GM10266 (cell line): ENCODE measurements around the gene GJA8.

ENCODE experiments used
- DNase-seq: peaks from one replicate; pipeline ENCODE4 v3.0.0; 2012; ENCODE audit errors: extremely low spot score
- TF ChIP-seq, protein P1 (sequence below): IDR thresholded peaks from 2 replicates; pipeline ENCODE4 v1.5.1; 2012; ENCODE audit warnings: mild to moderate bottlenecking, low read depth; ENCODE audit not compliant: control insufficient read depth, insufficient read depth; ENCODE audit errors: missing control alignments

Gene GJA8

DNA sequence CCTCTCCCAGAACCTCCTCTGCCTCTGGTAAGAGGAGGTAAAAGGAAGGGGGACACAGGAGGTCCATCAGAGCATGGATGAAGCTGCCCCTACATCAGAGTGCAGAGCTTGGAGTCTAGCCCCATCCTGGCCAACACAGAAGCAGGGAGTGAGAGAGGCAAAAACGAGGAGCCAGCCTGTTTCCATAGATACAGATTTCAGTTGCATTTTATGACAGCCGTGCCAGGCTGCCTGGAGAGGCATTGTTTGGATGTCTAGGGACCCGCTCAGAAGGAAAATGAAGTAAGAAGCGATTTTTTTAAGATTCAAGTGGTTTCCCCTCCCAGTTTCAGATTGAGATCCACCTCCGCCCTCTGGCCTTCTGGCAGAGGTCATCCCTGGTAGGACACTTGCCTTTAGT lies 11.5 kb upstream of the GJA8 start:
- TF ChIP-seq, protein P1, sequence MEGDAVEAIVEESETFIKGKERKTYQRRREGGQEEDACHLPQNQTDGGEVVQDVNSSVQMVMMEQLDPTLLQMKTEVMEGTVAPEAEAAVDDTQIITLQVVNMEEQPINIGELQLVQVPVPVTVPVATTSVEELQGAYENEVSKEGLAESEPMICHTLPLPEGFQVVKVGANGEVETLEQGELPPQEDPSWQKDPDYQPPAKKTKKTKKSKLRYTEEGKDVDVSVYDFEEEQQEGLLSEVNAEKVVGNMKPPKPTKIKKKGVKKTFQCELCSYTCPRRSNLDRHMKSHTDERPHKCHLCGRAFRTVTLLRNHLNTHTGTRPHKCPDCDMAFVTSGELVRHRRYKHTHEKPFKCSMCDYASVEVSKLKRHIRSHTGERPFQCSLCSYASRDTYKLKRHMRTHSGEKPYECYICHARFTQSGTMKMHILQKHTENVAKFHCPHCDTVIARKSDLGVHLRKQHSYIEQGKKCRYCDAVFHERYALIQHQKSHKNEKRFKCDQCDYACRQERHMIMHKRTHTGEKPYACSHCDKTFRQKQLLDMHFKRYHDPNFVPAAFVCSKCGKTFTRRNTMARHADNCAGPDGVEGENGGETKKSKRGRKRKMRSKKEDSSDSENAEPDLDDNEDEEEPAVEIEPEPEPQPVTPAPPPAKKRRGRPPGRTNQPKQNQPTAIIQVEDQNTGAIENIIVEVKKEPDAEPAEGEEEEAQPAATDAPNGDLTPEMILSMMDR = no peak
- no peak for DNase-seq

DNA sequence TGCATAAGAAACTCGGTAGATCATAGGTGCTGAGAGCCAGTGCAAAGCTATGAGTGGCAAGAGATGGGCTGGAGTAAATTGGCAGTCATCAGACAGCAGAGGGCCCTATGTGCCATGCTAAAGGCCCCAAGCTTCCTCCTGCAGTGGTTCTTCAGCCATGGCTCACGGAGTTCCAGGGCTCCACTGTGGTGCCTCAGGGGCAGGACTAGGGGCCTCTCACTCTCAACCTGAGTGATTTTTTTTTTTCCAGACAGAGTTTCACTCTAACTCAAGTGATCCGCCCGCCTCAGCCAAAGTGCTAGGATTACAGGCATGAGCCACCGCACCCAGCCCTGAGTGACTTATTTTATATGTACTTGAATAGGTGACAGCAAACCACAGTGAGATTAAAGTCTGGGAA lies 10.4 kb upstream of the GJA8 start:
- DNase-seq = no peak
- TF ChIP-seq, protein P1 = peak; percentile 42

DNA sequence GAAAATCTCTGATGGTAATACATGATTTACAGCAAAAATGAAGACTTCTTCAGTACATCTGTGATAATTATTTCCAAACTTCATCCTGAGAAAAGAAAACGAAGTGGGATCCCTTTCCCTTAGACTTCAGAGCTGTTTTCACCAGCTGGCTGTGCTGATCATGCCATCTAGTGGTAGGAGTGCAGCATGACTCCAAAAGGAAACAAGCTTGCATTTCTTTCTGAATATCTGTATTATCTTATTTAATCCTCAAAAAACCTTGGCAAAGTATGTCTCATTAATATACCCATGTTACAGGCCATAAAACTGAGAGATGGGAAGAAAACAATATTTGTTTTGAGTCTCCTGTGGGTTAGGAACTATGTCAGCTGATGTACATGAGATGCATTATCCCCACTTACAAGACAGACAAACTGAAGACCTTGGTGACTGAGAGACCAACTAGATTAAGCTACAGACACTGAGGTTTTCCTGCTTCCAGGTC lies 9.8 kb upstream of the GJA8 start:
- DNase-seq = peak; percentile 48
- TF ChIP-seq, protein P1 = peak; percentile 96

DNA sequence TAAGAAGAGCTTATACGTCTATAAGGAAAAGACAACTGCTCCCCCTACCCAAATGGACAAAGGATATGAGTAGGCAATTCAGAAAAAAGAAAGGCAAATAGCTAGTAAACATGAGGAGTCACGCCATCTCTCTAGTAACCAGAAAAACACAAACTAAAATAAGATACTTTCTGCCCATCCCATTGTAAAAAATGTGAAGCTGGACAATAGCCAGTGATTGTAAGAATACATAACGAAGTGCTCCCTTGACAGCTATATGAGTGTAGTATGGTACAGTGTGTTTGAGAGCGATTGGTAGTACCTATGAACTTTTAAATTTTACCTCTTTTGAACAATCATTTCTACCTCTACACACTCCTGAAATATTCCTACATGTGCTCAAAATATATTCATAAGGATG lies 7.5 kb upstream of the GJA8 start:
- DNase-seq = no peak
- TF ChIP-seq, protein P1 = no peak

DNA sequence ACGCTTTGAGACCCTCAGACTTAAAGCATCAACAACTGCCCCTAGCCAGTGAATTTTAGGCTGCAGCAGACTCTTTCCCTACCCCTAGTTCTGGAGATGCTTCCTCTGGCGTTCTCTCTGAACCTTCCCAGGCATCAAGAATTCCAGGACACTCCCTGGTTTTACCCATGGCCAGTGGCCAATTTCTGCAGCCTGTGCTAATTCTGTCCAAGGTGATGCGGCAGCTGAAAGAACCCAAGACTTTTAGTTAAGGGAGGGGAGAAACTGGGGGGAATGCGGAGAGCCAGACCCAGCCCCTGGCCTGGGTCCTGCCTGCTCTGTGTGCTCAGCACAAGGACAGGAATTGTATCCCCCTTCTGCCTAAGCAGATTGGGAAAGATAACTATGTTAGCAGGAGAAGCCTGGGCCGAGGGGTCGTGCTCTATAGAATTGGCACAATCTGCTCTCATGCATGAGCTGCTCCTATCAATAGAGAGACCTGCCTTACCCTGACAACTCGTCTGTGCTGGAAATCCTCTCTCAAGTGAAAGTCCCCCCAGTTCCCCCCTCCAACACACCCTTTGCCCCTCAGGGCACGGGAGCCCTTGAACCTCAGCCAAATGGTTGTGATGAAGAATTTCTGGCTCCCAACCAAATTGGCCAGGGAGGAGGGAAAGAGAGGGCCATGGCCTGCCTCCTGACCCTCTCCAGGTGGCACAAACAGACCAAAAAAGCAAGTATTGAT lies 5.4 kb upstream of the GJA8 start:
- no peak for DNase-seq
- TF ChIP-seq, protein P1 = no peak

DNA sequence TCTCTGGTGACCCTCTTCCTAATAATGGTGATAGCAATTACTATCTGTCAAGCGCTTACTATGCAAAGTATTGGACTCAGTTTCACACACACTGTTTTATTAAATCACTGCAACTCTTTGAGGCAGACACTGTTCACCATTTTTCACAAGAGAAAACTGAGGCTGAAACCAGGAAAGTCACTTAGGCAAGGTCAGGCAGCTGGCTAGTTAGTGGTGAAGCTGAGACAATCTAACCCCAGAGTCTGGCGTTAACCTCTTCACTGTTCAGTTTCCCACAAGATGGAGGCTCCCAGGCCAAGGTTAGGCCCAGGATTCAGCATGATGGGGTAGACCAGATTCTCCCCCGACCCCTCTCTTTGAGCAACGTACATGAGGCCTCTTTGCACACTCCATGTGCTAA lies 4.8 kb upstream of the GJA8 start:
- DNase-seq = no peak
- TF ChIP-seq, protein P1 = no peak

DNA sequence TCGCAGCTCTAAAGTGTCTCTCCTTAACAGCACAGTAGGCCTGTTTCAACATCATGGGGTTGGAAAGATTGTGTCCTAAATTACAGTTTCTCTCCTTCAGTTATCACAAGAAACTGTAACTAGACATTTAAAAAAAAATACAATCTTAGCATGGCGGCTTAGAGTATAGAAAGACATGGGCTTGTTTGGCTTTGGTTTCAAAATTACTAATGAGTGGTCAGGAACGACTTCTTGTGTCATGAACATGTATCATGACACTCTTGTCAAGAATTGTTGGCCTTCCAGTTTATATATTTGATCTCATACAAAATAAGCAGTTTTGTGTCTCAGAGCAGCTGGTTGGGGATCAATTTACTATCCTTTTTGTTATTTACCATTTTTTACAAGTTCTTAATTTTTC lies 2.1 kb downstream of the GJA8 start:
- TF ChIP-seq, protein P1 = no peak
- DNase-seq = no peak
